Upper lobe of left lung (tissue), 4 donors: ENCODE measurements around the gene DCAKD.

Experiments
- EP300 ChIP-seq, 4 donors: sonication (generic); formaldehyde crosslinking; IDR thresholded peaks; one replicate each; pipeline ENCODE4 v1.5.1; 2017; ENCODE audit warnings: antibody characterized with exemption in 4 of 4, control low read depth in 2 of 4
- POLR2A ChIP-seq, 4 donors: fragments of 450-650 bp; IDR thresholded peaks; one replicate each; pipeline ENCODE4 v1.5.1; 2016 to 2017; ENCODE audit warnings: antibody characterized with exemption in 4 of 4, mild to moderate bottlenecking in 2 of 4
- POLR2AphosphoS5 ChIP-seq, 2 donors: sonication (generic); formaldehyde crosslinking; IDR thresholded peaks; one replicate each; pipeline ENCODE4 v1.5.1; 2017; ENCODE audit warnings: antibody characterized with exemption in 2 of 2
- TF ChIP-seq, protein P1 (sequence below), 6 experiments: fragments of 450-650 bp in 4 of 6; fragments of 200-600 bp in 2 of 6; sonication (generic) in 2 of 6; IDR thresholded peaks; one replicate each; pipeline ENCODE4 v1.5.1; 2016 to 2019; ENCODE audit warnings: antibody characterized with exemption in 6 of 6

DNA sequence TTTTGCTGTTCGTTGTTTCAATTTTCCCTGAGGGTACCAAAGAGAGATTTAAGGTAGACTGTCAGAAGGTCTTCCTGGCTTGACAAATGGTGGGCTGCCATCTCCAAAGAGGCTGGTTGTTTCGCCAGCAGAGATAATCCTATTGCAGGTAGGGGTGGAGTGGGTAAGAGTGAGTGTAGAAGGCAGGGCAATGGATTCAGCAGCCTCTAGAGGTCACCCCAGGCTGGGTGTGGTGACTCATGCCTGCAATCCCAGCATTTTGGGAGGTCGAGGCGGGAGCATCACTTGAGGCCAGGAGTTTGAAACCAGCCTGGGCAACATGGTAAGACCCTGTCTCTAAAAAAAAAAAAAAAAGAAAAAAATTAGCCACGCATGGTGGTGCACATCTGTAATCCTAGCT, 34.6 kb downstream of the DCAKD start:
- TF ChIP-seq EP300 (IDR thresholded peaks at IDR 0.05) (no peak), POLR2A (IDR thresholded peaks at IDR 0.05) (no peak), POLR2AphosphoS5 (IDR thresholded peaks at IDR 0.05) (no peak)
- TF ChIP-seq, protein P1, sequence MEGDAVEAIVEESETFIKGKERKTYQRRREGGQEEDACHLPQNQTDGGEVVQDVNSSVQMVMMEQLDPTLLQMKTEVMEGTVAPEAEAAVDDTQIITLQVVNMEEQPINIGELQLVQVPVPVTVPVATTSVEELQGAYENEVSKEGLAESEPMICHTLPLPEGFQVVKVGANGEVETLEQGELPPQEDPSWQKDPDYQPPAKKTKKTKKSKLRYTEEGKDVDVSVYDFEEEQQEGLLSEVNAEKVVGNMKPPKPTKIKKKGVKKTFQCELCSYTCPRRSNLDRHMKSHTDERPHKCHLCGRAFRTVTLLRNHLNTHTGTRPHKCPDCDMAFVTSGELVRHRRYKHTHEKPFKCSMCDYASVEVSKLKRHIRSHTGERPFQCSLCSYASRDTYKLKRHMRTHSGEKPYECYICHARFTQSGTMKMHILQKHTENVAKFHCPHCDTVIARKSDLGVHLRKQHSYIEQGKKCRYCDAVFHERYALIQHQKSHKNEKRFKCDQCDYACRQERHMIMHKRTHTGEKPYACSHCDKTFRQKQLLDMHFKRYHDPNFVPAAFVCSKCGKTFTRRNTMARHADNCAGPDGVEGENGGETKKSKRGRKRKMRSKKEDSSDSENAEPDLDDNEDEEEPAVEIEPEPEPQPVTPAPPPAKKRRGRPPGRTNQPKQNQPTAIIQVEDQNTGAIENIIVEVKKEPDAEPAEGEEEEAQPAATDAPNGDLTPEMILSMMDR (IDR thresholded peaks at IDR 0.05): no peak
